ENCODE measurements around the gene MMD2. TPM values are rescaled to one million over a fixed set of nuclear protein-coding genes. Genes with fewer than 3 reads are reported as not detected.

MMD2 gene
- total and polyA plus RNA-seq, 2 of the 8 experiments (the other 6 are each of a cell fraction or from before 2014, with no cell fraction given) = 0.14 TPM; not detected in 1

DNA sequence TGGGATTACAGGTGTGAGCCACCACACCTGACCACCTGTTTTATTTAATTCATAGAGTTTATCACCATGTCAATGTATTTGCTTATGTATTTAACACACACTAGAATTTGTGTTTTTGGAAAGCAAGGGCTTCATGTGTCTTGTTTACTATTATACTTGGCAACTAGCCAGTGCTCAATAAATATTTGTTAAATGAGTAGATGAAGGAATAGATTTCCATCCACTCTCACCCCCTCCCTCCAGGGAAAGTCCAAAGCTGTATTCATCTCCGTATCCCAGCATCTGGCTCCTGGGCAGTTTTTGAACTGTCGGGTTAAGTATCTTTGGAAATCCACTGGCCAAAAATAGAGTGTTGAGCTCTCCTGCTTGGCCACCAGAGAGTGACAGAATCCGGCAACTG is 70.8 kb downstream of the MMD2 start:
- CTCF ChIA-PET (ENCODE audit: partially characterized antibody) = interaction anchor here (0.7 to 1.7 kb wide), 3 partner anchors 11 to 199 kb away, joined by 3 to 4 read pairs (median 4); no protein-coding TSS in a partner anchor
- DNase-seq (ENCODE audit: low read depth in 1 of 2, low spot score in 2 of 2) (no peak), FAIRE-seq (no peak)
- Histone ChIP-seq H2BK5ac (ENCODE audit: low read depth, low read length) (no peak overlapping the region), H4K5ac (ENCODE audit: insufficient read length, low read depth, low read length) (no peak overlapping the region), H2BK20ac (ENCODE audit: low read length) (no peak overlapping the region), H4K8ac (ENCODE audit: extremely low read depth, insufficient read depth, low read length) (no peak overlapping the region), H3K4me1 (replicated peaks in 1 of 4; ENCODE audit: control insufficient read depth in 3 of 4, insufficient read depth in 4 of 4, low read length in 3 of 4) (no peaks in the 10 kb centered on the region), H4K20me1 (replicated peaks in 1 of 2; ENCODE audit: control insufficient read depth in 1 of 2, insufficient read depth in 2 of 2, low read length in 2 of 2) (no peaks in the 10 kb centered on the region), H3K79me1 (ENCODE audit: low read depth, low read length) (no peaks in the 10 kb centered on the region), H3K9me3 (ENCODE audit: insufficient read depth in 2 of 2, low read depth in 1 of 2, low read length in 1 of 2) (no peaks in the 10 kb centered on the region), H3K23ac (ENCODE audit: insufficient read length) (no peak overlapping the region), H2BK120ac (replicated peaks; ENCODE audit: low read depth, low read length) (no peak overlapping the region), H3K14ac (ENCODE audit: insufficient read length) (no peak overlapping the region), H3K23me2 (ENCODE audit: low read depth, low read length) (peaks cover 5% of the 10 kb centered on the region; the same call in 1 of the 2 replicates), H3K27ac (ENCODE audit: low read depth, low read length) (no peak overlapping the region), H3K4ac (replicated peaks; ENCODE audit: insufficient read length, low read depth, low read length) (no peak overlapping the region), H3K18ac (ENCODE audit: extremely low read depth, low read length) (no peak overlapping the region), H3K79me2 (ENCODE audit: control insufficient read depth in 1 of 2, insufficient read depth in 2 of 2, low read length in 2 of 2) (no peaks in the 10 kb centered on the region), H2BK15ac (ENCODE audit: low read length) (no peak overlapping the region), H3K4me2 (ENCODE audit: insufficient read depth in 1 of 2, low read depth in 2 of 2, low read length in 2 of 2) (no peak overlapping the region), H3K4me3 (ENCODE audit: extremely low read depth in 1 of 4, insufficient read depth in 2 of 4, low read depth in 3 of 4, low read length in 4 of 4) (no peak overlapping the region), H2BK12ac (ENCODE audit: low read depth, low read length) (no peak overlapping the region), H2AFZ (ENCODE audit: low read length) (no peak overlapping the region), H3K36me3 (ENCODE audit: control insufficient read depth in 2 of 4, insufficient read depth in 4 of 4, low read length in 3 of 4) (no peaks in the 10 kb centered on the region), H3K9ac (replicated peaks in 1 of 4; ENCODE audit: extremely low read depth in 1 of 4, low read depth in 3 of 4, low read length in 3 of 4) (no peak overlapping the region), H3K27me3 (replicated peaks in 1 of 4; ENCODE audit: control insufficient read depth in 3 of 4, extremely low read depth in 1 of 4, insufficient read depth in 3 of 4, low read length in 3 of 4) (no peaks in the 10 kb centered on the region), H3K56ac (replicated peaks; ENCODE audit: insufficient read length, low read depth, low read length) (no peak overlapping the region), H4K91ac (replicated peaks; ENCODE audit: insufficient read length, low read length) (no peak overlapping the region), H2AK5ac (ENCODE audit: low read depth, low read length) (no peak overlapping the region)
- WGBS, 2 experiments (ENCODE audit: extremely low coverage in 1 of 2, insufficient coverage in 1 of 2, insufficient read length in 1 of 2, insufficient replicate concordance in 2 of 2, low coverage in 1 of 2, low lambda C conversion rate in 2 of 2, missing lambda C conversion rate in 1 of 2) = 83% methylated on average over 3 of the region's 3 CpGs; no CpG with 5 or more reads in 1 of the 2 experiments
- POLR2A ChIA-PET (ENCODE audit: partially characterized antibody) = no interaction called here
- TF ChIP-seq SIX5 (IDR thresholded peaks at IDR 0.05; ENCODE audit: low read depth, low read length) (no peak), JUN (IDR thresholded peaks at IDR 0.05; ENCODE audit: low read depth, low read length) (no peak), EGR1 (IDR thresholded peaks at IDR 0.05; ENCODE audit: borderline replicate concordance, low read depth, low read length) (no peak), HDAC2 (IDR thresholded peaks at IDR 0.05; ENCODE audit: borderline replicate concordance in 1 of 2, low read depth in 2 of 2, low read length in 2 of 2) (no peak), POLR2AphosphoS5 (IDR thresholded peaks at IDR 0.05; ENCODE audit: low read depth, low read length) (no peak), CREB1 (IDR thresholded peaks at IDR 0.05) (no peak), NANOG (IDR thresholded peaks at IDR 0.05; ENCODE audit: insufficient read depth, low read depth, low read length, poor library complexity, severe bottlenecking) (no peak), RAD21 (IDR thresholded peaks at IDR 0.05 in 1 of 2, conservative IDR thresholded peaks at IDR 0.05 in 1 of 2; ENCODE audit: low read depth in 2 of 2, low read length in 2 of 2) (no peak), RXRA (IDR thresholded peaks at IDR 0.05; ENCODE audit: insufficient read depth, low read depth, low read length) (no peak), NRF1 (IDR thresholded peaks at IDR 0.05; ENCODE audit: low read depth, low read length) (no peak), GABPA (IDR thresholded peaks at IDR 0.05; ENCODE audit: borderline replicate concordance, insufficient read depth, low read length) (no peak), JUND (IDR thresholded peaks at IDR 0.05; ENCODE audit: low read length) (no peak)

Data from H1 (cell line).